Lower leg skin (tissue), 4 donors: ENCODE data around the gene RIMKLB. TPM values are rescaled to one million over a fixed set of nuclear protein-coding genes. Genes with fewer than 3 reads are reported as not detected.
"Not testable (repeated sequence)": the region's sequence is repeated elsewhere in the genome, so short reads cannot be mapped to it uniquely, and the experiment has no call there.

Experiments
- DNase-seq, 2 donors: peaks; one replicate each; pipeline ENCODE4 v3.0.0-alpha.2; 2019; ENCODE audit warnings: low spot score in 2 of 2
- H3K4me3 ChIP-seq: fragments of 200-600 bp; sonication (generic); 2 replicates; pipeline ENCODE4 v1.5.1; 2017; ENCODE audit warnings: mild to moderate bottlenecking, low read depth; ENCODE audit not compliant: poor library complexity, severe bottlenecking
- POLR2A ChIP-seq, 2 donors: fragments of 450-650 bp; IDR thresholded peaks; one replicate each; pipeline ENCODE4 v1.6.1; 2016 to 2017; ENCODE audit warnings: antibody characterized with exemption in 2 of 2, mild to moderate bottlenecking in 1 of 2, moderate library complexity in 1 of 2
- WGBS, 2 donors: methylation state at CpG; one replicate each; pipeline ENCODE4 v1.1.5; 2018; 5-methylcytosine and 5-hydroxymethylcytosine counted together
- intact Hi-C: fragments of 100-400 bp; cut with DNase I; formaldehyde crosslinking; loops from one replicate; pipeline ENCODE4 v1.15.0; 2023; ENCODE audit warnings: low total_unique reads
- total RNA-seq, 4 donors: library from RNA; depleted of rRNA; stranded (reverse); fragments of >200 nt; gene quantifications; one replicate each; pipeline ENCODE4 v1.1.0, GENCODE V29; 2016
- TF ChIP-seq, protein P1 (sequence below), 3 donors: fragments of 450-650 bp; IDR thresholded peaks; one replicate each; pipeline ENCODE4 v1.5.1; 2016; ENCODE audit warnings: antibody characterized with exemption in 3 of 3, mild to moderate bottlenecking in 3 of 3, moderate library complexity in 2 of 3

The RIMKLB gene
- total RNA-seq, 4 donors from 2014 or later, result 5.8 to 17.9 (median 11.8) TPM

DNA sequence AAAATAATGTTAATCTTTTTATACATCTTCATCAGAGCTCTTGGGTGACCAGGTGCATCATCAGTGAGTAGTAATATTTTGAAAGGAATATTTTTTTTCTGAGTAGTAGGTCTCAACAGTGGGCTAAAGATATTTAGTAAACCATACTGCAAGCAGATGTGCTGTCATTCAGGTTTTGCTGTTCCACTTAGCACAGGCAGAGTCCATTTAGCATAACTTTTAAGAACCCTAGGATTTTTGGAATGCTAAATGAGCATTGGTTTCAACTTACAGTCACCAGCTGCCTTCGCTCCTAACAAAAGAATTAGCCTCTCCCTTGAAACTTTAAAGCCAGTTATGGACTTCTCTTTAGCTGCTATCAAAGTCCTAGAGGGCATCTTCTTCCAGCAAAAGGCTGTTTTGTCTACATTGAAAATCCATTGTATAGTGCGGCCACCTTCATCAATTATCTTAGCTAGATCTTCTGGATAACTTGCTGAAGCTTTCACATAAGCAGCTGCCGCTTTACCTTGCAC lies 24.6 kb downstream of the RIMKLB start:
- intact Hi-C loops, result no loop called here
- DNase-seq, result no peak
- no peak for TF ChIP-seq POLR2A (IDR thresholded peaks at IDR 0.05)
- TF ChIP-seq, protein P1, sequence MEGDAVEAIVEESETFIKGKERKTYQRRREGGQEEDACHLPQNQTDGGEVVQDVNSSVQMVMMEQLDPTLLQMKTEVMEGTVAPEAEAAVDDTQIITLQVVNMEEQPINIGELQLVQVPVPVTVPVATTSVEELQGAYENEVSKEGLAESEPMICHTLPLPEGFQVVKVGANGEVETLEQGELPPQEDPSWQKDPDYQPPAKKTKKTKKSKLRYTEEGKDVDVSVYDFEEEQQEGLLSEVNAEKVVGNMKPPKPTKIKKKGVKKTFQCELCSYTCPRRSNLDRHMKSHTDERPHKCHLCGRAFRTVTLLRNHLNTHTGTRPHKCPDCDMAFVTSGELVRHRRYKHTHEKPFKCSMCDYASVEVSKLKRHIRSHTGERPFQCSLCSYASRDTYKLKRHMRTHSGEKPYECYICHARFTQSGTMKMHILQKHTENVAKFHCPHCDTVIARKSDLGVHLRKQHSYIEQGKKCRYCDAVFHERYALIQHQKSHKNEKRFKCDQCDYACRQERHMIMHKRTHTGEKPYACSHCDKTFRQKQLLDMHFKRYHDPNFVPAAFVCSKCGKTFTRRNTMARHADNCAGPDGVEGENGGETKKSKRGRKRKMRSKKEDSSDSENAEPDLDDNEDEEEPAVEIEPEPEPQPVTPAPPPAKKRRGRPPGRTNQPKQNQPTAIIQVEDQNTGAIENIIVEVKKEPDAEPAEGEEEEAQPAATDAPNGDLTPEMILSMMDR (IDR thresholded peaks at IDR 0.05), result no peak
- 98 to 99% methylated on average over 3 of the region's 3 CpGs for WGBS, 2 donors
- no peak overlapping the region for H3K4me3 ChIP-seq

DNA sequence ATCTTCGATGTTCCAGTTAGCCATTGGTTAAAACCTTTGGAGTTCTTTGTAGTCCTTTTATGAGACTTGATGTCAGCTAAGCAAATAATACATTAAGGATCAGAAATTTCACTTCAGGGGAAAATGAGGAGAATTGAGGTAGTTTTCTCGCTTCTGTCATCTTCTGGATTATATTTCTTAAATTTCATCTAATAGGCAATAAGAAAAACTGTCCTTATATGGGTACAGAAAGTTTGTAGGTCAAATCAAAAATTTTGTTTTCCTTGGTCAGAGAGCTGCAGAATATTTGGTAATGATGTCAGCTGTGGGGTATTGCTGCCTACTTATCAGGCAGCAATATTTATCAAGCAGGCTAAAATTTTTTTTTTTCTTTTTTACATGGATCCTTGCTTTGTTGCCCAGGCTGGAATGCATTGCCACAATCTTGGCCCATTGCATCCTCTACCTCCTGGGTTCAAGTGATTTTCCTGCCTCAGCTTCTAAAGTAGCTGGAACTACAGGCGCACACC lies 37.1 kb downstream of the RIMKLB start:
- 80 to 81% methylated on average over 3 of the region's 3 CpGs for WGBS, 2 donors
- no peak for TF ChIP-seq POLR2A (IDR thresholded peaks at IDR 0.05)
- TF ChIP-seq, protein P1 (IDR thresholded peaks at IDR 0.05), result no peak
- DNase-seq, result no peak
- H3K4me3 ChIP-seq, result no peak overlapping the region
- intact Hi-C loops, result no loop called here

DNA sequence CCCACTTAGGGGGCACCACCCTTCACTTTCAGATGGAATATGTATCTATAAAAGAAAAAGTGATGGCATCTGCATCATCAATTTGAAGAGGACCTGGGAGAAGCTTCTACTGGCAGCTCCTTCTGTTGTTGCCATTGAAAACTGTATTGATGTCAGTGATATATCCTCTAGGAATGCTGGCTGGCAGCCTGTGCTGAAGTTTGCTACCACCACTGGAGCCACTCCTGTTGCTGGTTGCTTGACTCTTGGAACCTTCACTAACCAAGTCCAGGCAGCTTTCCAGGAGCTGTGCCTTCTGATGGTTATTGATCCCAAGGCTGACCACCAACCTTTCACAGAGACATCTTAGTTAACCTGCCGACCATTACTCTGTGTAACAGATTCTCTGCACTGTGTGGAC lies 44.7 kb downstream of the RIMKLB start:
- no peak for DNase-seq
- intact Hi-C loops, result no loop called here
- TF ChIP-seq, protein P1 (IDR thresholded peaks at IDR 0.05), result no peak
- no peak for TF ChIP-seq POLR2A (IDR thresholded peaks at IDR 0.05)
- H3K4me3 ChIP-seq, result no peak overlapping the region
- WGBS, 2 donors, result 82 to 89% methylated on average over 1 of the region's 1 CpG

DNA sequence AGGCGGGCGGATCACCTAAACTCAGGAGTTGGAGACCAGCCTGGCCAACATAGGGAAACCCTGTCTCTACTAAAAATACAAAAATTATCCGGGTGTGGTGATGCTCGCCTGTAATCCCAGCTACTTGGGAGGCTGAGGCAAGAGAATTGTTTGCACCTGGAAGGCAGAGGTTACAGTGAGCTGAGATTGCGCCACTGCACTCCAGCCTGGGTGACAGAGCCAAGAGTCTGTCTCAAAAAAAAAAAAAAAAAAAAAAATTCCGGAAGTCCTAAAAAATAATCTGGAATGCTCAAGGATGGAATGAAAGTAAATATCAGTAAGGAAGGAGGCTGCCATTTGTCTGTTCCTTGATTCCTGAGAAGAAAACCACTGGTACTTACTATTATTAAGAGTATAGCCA lies 45.3 kb downstream of the RIMKLB start:
- DNase-seq, H3K4me3 ChIP-seq, intact Hi-C loops: not testable (repeated sequence)
- 91 to 92% methylated on average over 6 of the region's 6 CpGs for WGBS, 2 donors

DNA sequence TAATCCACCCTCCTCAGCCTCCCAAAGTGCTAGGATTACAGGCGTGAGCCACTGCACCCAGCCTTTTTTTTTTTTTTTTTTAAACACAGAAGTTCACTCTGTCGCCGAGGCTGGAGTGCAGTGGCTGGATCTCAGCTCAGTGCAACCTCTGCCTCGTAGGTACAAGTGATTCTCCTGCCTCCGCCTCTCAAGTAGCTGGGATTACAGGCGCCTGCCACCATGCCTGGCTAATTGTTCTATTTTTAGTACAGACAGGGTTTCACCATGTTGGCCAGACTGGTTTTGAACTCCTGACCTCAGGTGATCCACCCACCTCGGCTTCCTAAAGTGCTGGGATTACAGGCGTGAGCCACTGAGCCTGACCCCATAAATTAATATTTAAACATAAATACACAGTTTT lies 47.8 kb downstream of the RIMKLB start:
- WGBS, 2 donors, result 85 to 86% methylated on average over 8 of the region's 8 CpGs

DNA sequence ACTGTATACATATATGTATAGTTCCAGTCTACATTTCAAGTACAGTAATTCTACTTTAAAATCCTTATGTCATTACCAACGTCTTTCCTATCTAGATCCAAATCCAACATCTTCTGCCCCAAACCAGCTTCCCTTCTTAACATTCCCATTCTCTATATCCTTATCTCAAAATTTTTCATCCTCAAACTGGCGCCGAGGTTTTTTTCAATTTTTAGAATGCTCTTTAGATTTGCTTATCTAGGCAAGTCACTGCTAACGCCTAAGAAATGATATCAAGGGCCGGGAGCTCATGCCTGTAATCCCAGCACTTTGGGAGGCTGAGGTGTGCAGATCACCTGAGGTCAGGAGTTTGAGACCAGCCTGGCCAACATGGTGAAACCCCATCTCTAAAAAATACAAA lies 48.3 kb downstream of the RIMKLB start:
- intact Hi-C loops, result no loop called here
- no peak for DNase-seq
- H3K4me3 ChIP-seq, result no peak overlapping the region
- 95 to 96% methylated on average over 5 of the region's 5 CpGs for whole genome bisulfite sequencing, 2 donors
- TF ChIP-seq, protein P1 (IDR thresholded peaks at IDR 0.05), result no peak
- TF ChIP-seq POLR2A (IDR thresholded peaks at IDR 0.05), result no peak

More for the DNA sequence above, 47.8 kb downstream of the RIMKLB start:
- intact Hi-C loops, H3K4me3 ChIP-seq, DNase-seq: not testable (repeated sequence)

DNA sequence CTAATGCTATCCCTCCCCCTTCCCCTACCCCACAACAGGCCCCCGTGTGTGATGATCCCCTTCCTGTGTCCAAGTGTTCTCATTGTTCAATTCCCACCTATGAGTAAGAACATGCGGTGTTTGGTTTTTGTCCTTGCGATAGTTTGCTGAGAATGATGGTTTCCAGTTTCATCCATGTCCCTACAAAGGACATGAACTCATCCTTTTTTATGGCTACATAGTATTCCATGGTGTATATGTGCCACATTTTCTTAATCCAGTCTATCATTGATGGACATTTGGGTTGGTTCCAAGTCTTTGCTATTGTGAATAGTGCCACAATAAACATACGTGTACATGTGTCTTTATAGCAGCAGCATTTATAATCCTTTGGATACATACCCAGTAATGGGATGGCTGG lies 62.3 kb downstream of the RIMKLB start:
- H3K4me3 ChIP-seq, intact Hi-C loops, DNase-seq: not testable (repeated sequence)
- 96 to 99% methylated on average over 4 of the region's 4 CpGs for WGBS, 2 donors

DNA sequence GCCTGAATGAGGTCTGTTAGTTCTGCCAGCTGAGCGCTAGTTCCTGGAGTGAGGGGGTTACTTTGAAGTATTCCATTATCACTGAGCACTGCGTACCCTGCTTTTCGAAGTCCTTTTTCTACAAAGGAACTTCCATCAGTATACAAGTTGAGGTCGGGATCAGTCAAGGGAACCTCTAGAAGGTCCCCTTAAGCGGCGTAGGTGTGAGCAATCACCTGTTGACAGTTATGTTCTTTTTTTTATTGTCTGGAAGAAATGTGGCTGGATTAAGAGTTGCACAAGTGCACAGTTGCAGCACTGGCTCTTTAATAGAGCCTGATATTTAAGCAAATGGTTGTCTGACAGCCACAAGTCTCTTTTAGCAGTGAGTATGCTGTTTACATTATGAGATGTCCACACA lies 64.9 kb downstream of the RIMKLB start:
- WGBS, 2 donors, result 96 to 97% methylated on average over 6 of the region's 6 CpGs
- H3K4me3 ChIP-seq, DNase-seq, intact Hi-C loops: not testable (repeated sequence)

DNA sequence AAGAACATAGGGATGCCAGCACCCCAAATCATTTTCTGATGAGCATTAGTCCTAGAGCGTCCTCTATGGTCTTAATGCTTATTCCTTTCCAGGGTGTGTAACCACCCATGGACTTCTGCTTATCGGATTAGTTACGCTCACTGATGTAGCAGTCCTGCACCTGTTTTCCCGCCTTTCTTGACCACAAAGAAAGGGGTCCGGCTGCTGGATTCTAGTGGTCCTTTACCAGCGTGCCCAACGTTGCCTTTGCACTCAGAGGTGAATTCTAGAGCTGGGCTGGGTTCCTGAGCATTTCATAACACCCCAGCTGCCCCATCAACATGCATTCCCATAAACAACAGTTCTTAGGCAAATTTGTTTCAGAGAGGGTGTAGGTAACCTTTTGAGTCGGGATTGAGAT lies 68.3 kb downstream of the RIMKLB start:
- H3K4me3 ChIP-seq, intact Hi-C loops, DNase-seq: not testable (repeated sequence)
- WGBS, 2 donors, result 92 to 95% methylated on average over 8 of the region's 8 CpGs
